Muscle layer of duodenum (tissue), 2 donors: Measurements from ENCODE around the gene OLFML2B.

Experiments
- H3K27ac ChIP-seq: one replicate; pipeline ENCODE4 v1.7.0; 2013; ENCODE audit warnings: mild to moderate bottlenecking, low read length
- H3K27me3 ChIP-seq: one replicate; pipeline ENCODE4 v1.7.0; 2013; ENCODE audit warnings: low read depth, mild to moderate bottlenecking, control low read depth, low read length
- H3K36me3 ChIP-seq, 2 donors: one replicate each; pipeline ENCODE4 v1.7.0; 2013; ENCODE audit warnings: low read length in 2 of 2, control low read depth in 1 of 2, mild to moderate bottlenecking in 1 of 2; ENCODE audit not compliant: insufficient read depth in 2 of 2, control insufficient read depth in 1 of 2
- H3K4me1 ChIP-seq, 2 donors: one replicate each; pipeline ENCODE4 v1.7.0; 2013; ENCODE audit warnings: low read length in 2 of 2, mild to moderate bottlenecking in 2 of 2, control low read depth in 1 of 2, moderate library complexity in 1 of 2; ENCODE audit not compliant: insufficient read depth in 2 of 2, control insufficient read depth in 1 of 2
- H3K4me3 ChIP-seq, 2 donors: one replicate each; pipeline ENCODE4 v1.7.0; 2013; ENCODE audit warnings: low read length in 2 of 2, low read depth in 1 of 2, mild to moderate bottlenecking in 1 of 2
- H3K9me3 ChIP-seq, 2 donors: one replicate each; pipeline ENCODE4 v1.7.0; 2013; ENCODE audit warnings: low read length in 2 of 2, control low read depth in 1 of 2, mild to moderate bottlenecking in 1 of 2; ENCODE audit not compliant: control insufficient read depth in 1 of 2
- donor health status: healthy.

Gene OLFML2B

GRCh38 chr1:162033428-162033827, 9.8 kb upstream of the OLFML2B start:
- H3K36me3 ChIP-seq = no peaks in the 10 kb centered on the region
- H3K27me3 ChIP-seq = no peaks in the 10 kb centered on the region
- no peaks in the 10 kb centered on the region for H3K9me3 ChIP-seq
- H3K27ac ChIP-seq = no peak overlapping the region
- H3K4me1 ChIP-seq = no peaks in the 10 kb centered on the region
- H3K4me3 ChIP-seq = no peak overlapping the region

- no peak overlapping the region for H3K27ac ChIP-seq
- H3K9me3 ChIP-seq = no peaks in the 10 kb centered on the region
- H3K4me3 ChIP-seq = no peak overlapping the region
- no peaks in the 10 kb centered on the region for H3K4me1 ChIP-seq
- H3K27me3 ChIP-seq = no peaks in the 10 kb centered on the region
- H3K36me3 ChIP-seq = no peaks in the 10 kb centered on the region
These were observed 7.2 kb upstream of the OLFML2B start for GRCh38 chr1:162030759-162031280.

GRCh38 chr1:162029157-162029556, 5.5 kb upstream of the OLFML2B start:
- H3K36me3 ChIP-seq = no peaks in the 10 kb centered on the region
- no peaks in the 10 kb centered on the region for H3K4me1 ChIP-seq
- no peak overlapping the region for H3K27ac ChIP-seq
- H3K9me3 ChIP-seq = no peaks in the 10 kb centered on the region
- no peaks in the 10 kb centered on the region for H3K27me3 ChIP-seq
- H3K4me3 ChIP-seq = no peak overlapping the region

- H3K27me3 ChIP-seq = no peaks in the 10 kb centered on the region
- no peak overlapping the region for H3K27ac ChIP-seq
- no peaks in the 10 kb centered on the region for H3K4me1 ChIP-seq
- H3K4me3 ChIP-seq = no peak overlapping the region
- no peaks in the 10 kb centered on the region for H3K36me3 ChIP-seq
- H3K9me3 ChIP-seq = no peaks in the 10 kb centered on the region
These were observed 5.1 kb upstream of the OLFML2B start for GRCh38 chr1:162028726-162029125.

- H3K36me3 ChIP-seq = no peaks in the 10 kb centered on the region
- no peak overlapping the region for H3K27ac ChIP-seq
- H3K4me3 ChIP-seq = no peak overlapping the region
- H3K9me3 ChIP-seq = no peaks in the 10 kb centered on the region
- no peaks in the 10 kb centered on the region for H3K27me3 ChIP-seq
- H3K4me1 ChIP-seq = peaks cover 0 to 6% of the 10 kb centered on the region in 2 donors
These were observed 3.2 kb upstream of the OLFML2B start for GRCh38 chr1:162026881-162027280.

- Histone ChIP-seq H3K27me3 (no peaks in the 10 kb centered on the region), H3K9me3 (no peaks in the 10 kb centered on the region), H3K36me3 (no peaks in the 10 kb centered on the region), H3K4me3 (no peak overlapping the region), H3K27ac (no peak overlapping the region), H3K4me1 (peaks cover 0 to 13% of the 10 kb centered on the region in 2 donors)
These were observed 1.9 kb upstream of the OLFML2B start for GRCh38 chr1:162025541-162025940.

- Histone ChIP-seq H3K9me3 (no peaks in the 10 kb centered on the region), H3K4me1 (peaks cover 5 to 36% of the 10 kb centered on the region in 2 donors), H3K4me3 (peak overlapping the region; percentile 49 to 86), H3K36me3 (no peaks in the 10 kb centered on the region), H3K27ac (no peak overlapping the region), H3K27me3 (no peaks in the 10 kb centered on the region)
These were observed 505 bp downstream of the OLFML2B start for GRCh38 chr1:162023181-162023546.

- H3K4me3 ChIP-seq = peak overlapping the region; percentile 49 to 86
- peaks cover 5 to 36% of the 10 kb centered on the region in 2 donors for H3K4me1 ChIP-seq
- H3K27ac ChIP-seq = no peak overlapping the region
These were observed 1.0 kb downstream of the OLFML2B start for GRCh38 chr1:162022626-162023025.

GRCh38 chr1:162021124-162021523, 2.5 kb downstream of the OLFML2B start:
- Histone ChIP-seq H3K4me3 (peak overlapping the region in 1 of 2 donors; percentile 86), H3K27me3 (no peaks in the 10 kb centered on the region), H3K4me1 (peaks cover 5 to 36% of the 10 kb centered on the region in 2 donors), H3K9me3 (no peaks in the 10 kb centered on the region), H3K36me3 (peaks cover 0 to 15% of the 10 kb centered on the region in 2 donors), H3K27ac (peak overlapping the region; percentile 39)

More at GRCh38 chr1:162022626-162023025, 1.0 kb downstream of the OLFML2B start:
- Histone ChIP-seq H3K36me3 (peaks cover 0 to 1% of the 10 kb centered on the region in 2 donors), H3K9me3 (no peaks in the 10 kb centered on the region), H3K27me3 (no peaks in the 10 kb centered on the region)

- Histone ChIP-seq H3K27ac (no peak overlapping the region), H3K4me1 (peaks cover 5 to 36% of the 10 kb centered on the region in 2 donors), H3K4me3 (no peak overlapping the region)
These were observed 3.5 kb downstream of the OLFML2B start for GRCh38 chr1:162020150-162020549.

GRCh38 chr1:162019446-162019845, 4.2 kb downstream of the OLFML2B start:
- Histone ChIP-seq H3K9me3 (no peaks in the 10 kb centered on the region), H3K27me3 (no peaks in the 10 kb centered on the region), H3K36me3 (peaks cover 0 to 20% of the 10 kb centered on the region in 2 donors), H3K4me3 (no peak overlapping the region), H3K27ac (no peak overlapping the region), H3K4me1 (peaks cover 5 to 36% of the 10 kb centered on the region in 2 donors)

More at GRCh38 chr1:162020150-162020549, 3.5 kb downstream of the OLFML2B start:
- Histone ChIP-seq H3K9me3 (no peaks in the 10 kb centered on the region), H3K36me3 (peaks cover 0 to 15% of the 10 kb centered on the region in 2 donors), H3K27me3 (no peaks in the 10 kb centered on the region)

- Histone ChIP-seq H3K9me3 (no peaks in the 10 kb centered on the region), H3K4me1 (peaks cover 5 to 36% of the 10 kb centered on the region in 2 donors), H3K4me3 (no peak overlapping the region), H3K27ac (no peak overlapping the region), H3K36me3 (peaks cover 0 to 22% of the 10 kb centered on the region in 2 donors), H3K27me3 (no peaks in the 10 kb centered on the region)
These were observed 4.7 kb downstream of the OLFML2B start for GRCh38 chr1:162019006-162019405.
